Keratinocyte (primary cell): ENCODE results near the gene TYRO3. TPM values are rescaled to one million over a fixed set of nuclear protein-coding genes. Genes with fewer than 3 reads are reported as not detected.

Experiments
- DNase-seq: peaks from one replicate; pipeline ENCODE4 v3.0.0-alpha.2; 2011; ENCODE audit warnings: low read depth, missing footprints, low spot score
- FAIRE-seq: peaks from 2 replicates; lab custom pipeline; 2011; peaks lifted over from hg19 to GRCh38; lab: Jason Lieb, UNC
- H2AFZ ChIP-seq: 2 replicates; pipeline ENCODE4 v1.6.0; 2012; ENCODE audit warnings: low read length, control low read depth, inconsistent platforms; ENCODE audit not compliant: control insufficient read depth
- H3K27ac ChIP-seq: 2 replicates; pipeline ENCODE4 v1.5.1; 2011; ENCODE audit warnings: low read length; ENCODE audit not compliant: control insufficient read depth, insufficient read depth
- H3K27me3 ChIP-seq: 3 replicates; pipeline ENCODE4 v1.6.0; 2011; ENCODE audit warnings: low read length; ENCODE audit not compliant: control insufficient read depth, insufficient read depth; ENCODE audit errors: extremely low read depth
- H3K36me3 ChIP-seq, 2 experiments: 2 replicates in 1 of 2; 3 replicates in 1 of 2; pipeline ENCODE4 v1.5.1; 2011; ENCODE audit warnings: low read length in 2 of 2, mild to moderate bottlenecking in 1 of 2; ENCODE audit not compliant: control insufficient read depth in 2 of 2, insufficient read depth in 2 of 2; ENCODE audit errors: extremely low read depth in 1 of 2
- H3K4me1 ChIP-seq: 3 replicates; pipeline ENCODE4 v1.5.1; 2011; ENCODE audit warnings: low read length; ENCODE audit not compliant: control insufficient read depth, insufficient read depth; ENCODE audit errors: extremely low read depth
- H3K4me2 ChIP-seq: 3 replicates; pipeline ENCODE4 v1.6.0; 2011; ENCODE audit warnings: low read depth, low read length; ENCODE audit not compliant: control insufficient read depth, insufficient read depth; ENCODE audit errors: extremely low read depth
- H3K4me3 ChIP-seq, 3 experiments: fragments of 200-600 bp in 1 of 3; sonication (generic) in 1 of 3; 2 replicates in 2 of 3; 3 replicates in 1 of 3; pipeline ENCODE4 v1.5.1; 2011 to 2016; ENCODE audit warnings: low read length in 3 of 3, mild to moderate bottlenecking in 3 of 3, control low read depth in 2 of 3, inconsistent platforms in 1 of 3, low read depth in 1 of 3, mixed read lengths in 1 of 3, mixed run types in 1 of 3, moderate library complexity in 1 of 3; ENCODE audit not compliant: control insufficient read depth in 2 of 3, insufficient read depth in 2 of 3; ENCODE audit errors: extremely low read depth in 1 of 3
- H3K79me2 ChIP-seq: 2 replicates; pipeline ENCODE4 v1.6.0; 2012; ENCODE audit warnings: low read length; ENCODE audit not compliant: control insufficient read depth, insufficient read depth
- H3K9ac ChIP-seq: 3 replicates; pipeline ENCODE4 v1.6.0; 2011; ENCODE audit warnings: low read length; ENCODE audit not compliant: control insufficient read depth, insufficient read depth; ENCODE audit errors: extremely low read depth
- H3K9me1 ChIP-seq: 3 replicates; pipeline ENCODE4 v1.6.0; 2011; ENCODE audit warnings: low read length; ENCODE audit not compliant: control insufficient read depth, insufficient read depth; ENCODE audit errors: extremely low read depth
- H3K9me3 ChIP-seq: 2 replicates; pipeline ENCODE4 v1.5.1; 2012; ENCODE audit warnings: low read depth, low read length; ENCODE audit not compliant: control insufficient read depth
- H4K20me1 ChIP-seq: 3 replicates; pipeline ENCODE4 v1.6.0; 2011; ENCODE audit warnings: low read length; ENCODE audit not compliant: control insufficient read depth, insufficient read depth; ENCODE audit errors: extremely low read depth
- EZH2 ChIP-seq: IDR thresholded peaks from one replicate; pipeline ENCODE4 v1.6.1; 2012; ENCODE audit warnings: inconsistent platforms, mild to moderate bottlenecking, low read length, moderate library complexity
- dilution Hi-C: fragments of 300-500 bp; cut with MboI; formaldehyde crosslinking; loops from one replicate; pipeline ENCODE4 v1.7.0; 2020; ENCODE audit warnings: low sequenced_read_pairs; ENCODE audit not compliant: extremely low pct_ligation_motif_present
- polyA plus RNA-seq, 5 experiments: library from polyadenylated mRNA; depleted of rRNA in 3 of 5; stranded (reverse) in 3 of 5; stranded (forward) in 1 of 5; unstranded in 1 of 5; fragments of >200 nt; gene quantifications; 1 replicate in 1 of 5; 2 replicates in 3 of 5; 3 replicates in 1 of 5; pipeline versions ENCODE4 v1.2.1 to v1.2.3, GENCODE V29; 2011 to 2012; ENCODE audit warnings: missing spikeins in 2 of 5, low read depth in 1 of 5, low replicate concordance in 1 of 5
- TF ChIP-seq, protein P1 (sequence below), 3 experiments: IDR thresholded peaks in 1 of 3; conservative IDR thresholded peaks in 1 of 3; optimal IDR thresholded peaks in 1 of 3; 2 replicates in 2 of 3; 3 replicates in 1 of 3; pipeline versions ENCODE3 to v1.5.1; 2011; ENCODE audit warnings: low read length in 3 of 3, mild to moderate bottlenecking in 3 of 3, moderate library complexity in 2 of 3, control low read depth in 1 of 3, inconsistent platforms in 1 of 3; ENCODE audit not compliant: insufficient read depth in 2 of 3; ENCODE audit errors: extremely low read depth in 1 of 3

The TYRO3 gene
- polyA plus RNA-seq, 1 donor (not counting 4 experiments of a cell fraction or from before 2014, with no cell fraction given) = 9.0 TPM

DNA sequence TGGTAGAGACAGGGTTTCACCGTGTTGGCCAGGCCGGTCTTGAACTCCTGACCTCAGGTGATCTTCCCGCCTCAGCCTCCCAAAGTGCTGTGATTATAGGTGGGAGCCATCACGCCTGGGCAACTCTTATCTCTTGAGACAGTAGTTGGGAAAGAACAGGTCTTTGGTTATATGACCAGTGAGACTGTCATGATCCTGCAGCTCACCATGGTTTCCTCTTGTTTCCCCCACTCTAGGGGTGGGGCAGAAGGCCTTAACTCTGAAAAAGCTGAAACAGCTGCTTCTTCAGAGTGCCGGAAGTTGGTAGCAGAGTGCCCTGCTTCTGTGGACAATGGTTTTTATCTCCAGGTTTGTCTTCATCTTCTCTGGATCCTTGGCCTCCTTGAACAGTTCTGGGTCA is 4.7 kb upstream of the TYRO3 start:
- Histone ChIP-seq H4K20me1 (no peaks in the 10 kb centered on the region), H3K9me1 (no peaks in the 10 kb centered on the region), H3K27me3 (no peaks in the 10 kb centered on the region), H3K9me3 (no peaks in the 10 kb centered on the region), H3K79me2 (no peaks in the 10 kb centered on the region), H3K36me3 (no peaks in the 10 kb centered on the region), H3K4me1 (peaks cover 9% of the 10 kb centered on the region), H3K4me3 (no peak overlapping the region), H3K27ac (no peak overlapping the region), H3K4me2 (no peak overlapping the region), H3K9ac (no peak overlapping the region), H2AFZ (no peak overlapping the region)
- DNase-seq (no peak), FAIRE-seq (no peak)
- dilution Hi-C loops = no loop called here
- TF ChIP-seq, protein P1, sequence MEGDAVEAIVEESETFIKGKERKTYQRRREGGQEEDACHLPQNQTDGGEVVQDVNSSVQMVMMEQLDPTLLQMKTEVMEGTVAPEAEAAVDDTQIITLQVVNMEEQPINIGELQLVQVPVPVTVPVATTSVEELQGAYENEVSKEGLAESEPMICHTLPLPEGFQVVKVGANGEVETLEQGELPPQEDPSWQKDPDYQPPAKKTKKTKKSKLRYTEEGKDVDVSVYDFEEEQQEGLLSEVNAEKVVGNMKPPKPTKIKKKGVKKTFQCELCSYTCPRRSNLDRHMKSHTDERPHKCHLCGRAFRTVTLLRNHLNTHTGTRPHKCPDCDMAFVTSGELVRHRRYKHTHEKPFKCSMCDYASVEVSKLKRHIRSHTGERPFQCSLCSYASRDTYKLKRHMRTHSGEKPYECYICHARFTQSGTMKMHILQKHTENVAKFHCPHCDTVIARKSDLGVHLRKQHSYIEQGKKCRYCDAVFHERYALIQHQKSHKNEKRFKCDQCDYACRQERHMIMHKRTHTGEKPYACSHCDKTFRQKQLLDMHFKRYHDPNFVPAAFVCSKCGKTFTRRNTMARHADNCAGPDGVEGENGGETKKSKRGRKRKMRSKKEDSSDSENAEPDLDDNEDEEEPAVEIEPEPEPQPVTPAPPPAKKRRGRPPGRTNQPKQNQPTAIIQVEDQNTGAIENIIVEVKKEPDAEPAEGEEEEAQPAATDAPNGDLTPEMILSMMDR (optimal IDR thresholded peaks at IDR 0.05 in 1 of 3, IDR thresholded peaks at IDR 0.05 in 1 of 3, conservative IDR thresholded peaks at IDR 0.05 in 1 of 3; ENCODE audit: extremely low read depth in 1 of 3, insufficient read depth in 2 of 3, low read length in 3 of 3) = no peak
- TF ChIP-seq EZH2 = no peak

DNA sequence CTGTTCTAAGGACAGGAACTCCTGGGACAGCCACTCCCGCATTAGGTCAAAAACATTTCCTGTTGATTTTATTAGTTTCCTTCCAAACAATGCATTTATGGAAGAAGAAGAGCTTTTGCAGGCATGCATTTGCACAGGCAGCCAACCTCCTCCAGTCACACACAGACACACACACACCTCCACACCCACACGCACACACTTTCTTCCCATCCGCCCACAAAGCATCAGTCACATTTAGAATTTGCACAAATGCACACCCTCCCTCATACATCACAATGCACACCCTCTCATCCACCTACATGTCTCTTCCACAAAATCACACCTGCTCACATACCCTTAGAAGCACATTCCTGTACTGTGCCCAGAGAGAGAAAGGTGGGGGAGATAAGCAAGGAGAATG is 4.1 kb upstream of the TYRO3 start:
- no peaks in the 10 kb centered on the region for H3K36me3 ChIP-seq
- H2AFZ ChIP-seq = no peak overlapping the region
- no peak for DNase-seq
- no peaks in the 10 kb centered on the region for H3K9me3 ChIP-seq
- TF ChIP-seq EZH2 = no peak
- TF ChIP-seq, protein P1 (optimal IDR thresholded peaks at IDR 0.05 in 1 of 3, IDR thresholded peaks at IDR 0.05 in 1 of 3, conservative IDR thresholded peaks at IDR 0.05 in 1 of 3; ENCODE audit: extremely low read depth in 1 of 3, insufficient read depth in 2 of 3, low read length in 3 of 3) = no peak
- H3K4me2 ChIP-seq = no peak overlapping the region
- no peak overlapping the region for H3K27ac ChIP-seq
- H3K4me3 ChIP-seq = no peak overlapping the region
- dilution Hi-C loops = no loop called here
- no peak for FAIRE-seq
- H3K27me3 ChIP-seq = no peaks in the 10 kb centered on the region
- H3K79me2 ChIP-seq = no peaks in the 10 kb centered on the region
- H3K9ac ChIP-seq = no peak overlapping the region
- peaks cover 10% of the 10 kb centered on the region for H3K4me1 ChIP-seq
- H4K20me1 ChIP-seq = no peaks in the 10 kb centered on the region
- H3K9me1 ChIP-seq = no peaks in the 10 kb centered on the region
